Sciatic nerve (tissue), 2 donors: ENCODE measurements around the gene BLTP1. TPM values are rescaled to one million over a fixed set of nuclear protein-coding genes. Genes with fewer than 3 reads are reported as not detected.
A peak's percentile ranks its signal among the peaks of the same experiment; 100 is the strongest.
"Not testable (repeated sequence)": the region's sequence is repeated elsewhere in the genome, so short reads cannot be mapped to it uniquely, and the experiment has no call there.

Experiments
- ATAC-seq: fragments of 200-7000 bp; cut with Tn5 transposase; one replicate; pipeline ENCODE4 v1.9.1; 2020; ENCODE audit warnings: mild to moderate bottlenecking, moderate library complexity
- DNase-seq: peaks from one replicate; pipeline ENCODE4 v3.0.0-alpha.2; 2020; ENCODE audit warnings: low spot score
- intact Hi-C: fragments of 100-400 bp; cut with DNase I; formaldehyde crosslinking; loops from one replicate; pipeline ENCODE4 v1.14.2; 2022
- total RNA-seq: library from RNA; stranded (reverse); fragmentation: NEBNext Ultra II Directional; extraction: Animal tissue kit (Norgen Biotek cat#: 25700); gene quantifications from one replicate; pipeline ENCODE4 v1.2.1, GENCODE V29; 2021
- donor health status: DM: no; HTN: no; CAD: no.
- donor health status: DM: no; HTN: no; CAD: no.

The BLTP1 gene
- total RNA-seq = 134 TPM

GRCh38 chr4:122151982-122152710, at the start of gene BLTP1:
TSS of gene BLTP1 (plus strand) at chr4:122152331. CDS start at chr4:122170648, 18,317 bp downstream.
- ATAC-seq = peak; percentile 99
- intact Hi-C loops = no loop called here
- peak; percentile 95 for DNase-seq

- intact Hi-C loops = no loop called here
- DNase-seq (no peak), ATAC-seq (no peak)
Observed at GRCh38 chr4:122104184-122104583, 47.9 kb upstream of the BLTP1 start.

- ATAC-seq (no peak), DNase-seq (no peak)
- intact Hi-C loops = no loop called here
Observed at GRCh38 chr4:122107680-122108079, 44.5 kb upstream of the BLTP1 start.

- DNase-seq, ATAC-seq, intact Hi-C loops: not testable (repeated sequence)
Observed at GRCh38 chr4:122110304-122110703, 41.8 kb upstream of the BLTP1 start.

GRCh38 chr4:122117743-122118142, 34.4 kb upstream of the BLTP1 start:
- no peak for DNase-seq
- ATAC-seq = no peak
- intact Hi-C loops = no loop called here

- no peak for ATAC-seq
- intact Hi-C loops = no loop called here
- DNase-seq = no peak
Observed at GRCh38 chr4:122118243-122118642, 33.9 kb upstream of the BLTP1 start.

- DNase-seq = no peak
- intact Hi-C loops = no loop called here
- no peak for ATAC-seq
Observed at GRCh38 chr4:122119739-122120138, 32.4 kb upstream of the BLTP1 start.

- intact Hi-C loops = no loop called here
- DNase-seq (no peak), ATAC-seq (no peak)
Observed at GRCh38 chr4:122121593-122121992, 30.5 kb upstream of the BLTP1 start.

GRCh38 chr4:122122083-122122482, 30.0 kb upstream of the BLTP1 start:
- intact Hi-C loops = no loop called here
- ATAC-seq (no peak), DNase-seq (no peak)

- ATAC-seq (no peak), DNase-seq (no peak)
- intact Hi-C loops = no loop called here
Observed at GRCh38 chr4:122129061-122129460, 23.1 kb upstream of the BLTP1 start.

GRCh38 chr4:122131562-122132157, 20.5 kb upstream of the BLTP1 start:
- DNase-seq (no peak), ATAC-seq (no peak)
- intact Hi-C loops = no loop called here

- intact Hi-C loops = no loop called here
Observed at GRCh38 chr4:122132891-122133290, 19.2 kb upstream of the BLTP1 start.

GRCh38 chr4:122139139-122139538, 13.0 kb upstream of the BLTP1 start:
- ATAC-seq (no peak), DNase-seq (no peak)
- intact Hi-C loops = no loop called here

More at GRCh38 chr4:122132891-122133290, 19.2 kb upstream of the BLTP1 start:
- ATAC-seq (no peak), DNase-seq (no peak)

GRCh38 chr4:122140834-122141233, 11.3 kb upstream of the BLTP1 start:
- intact Hi-C loops = no loop called here
- DNase-seq (no peak), ATAC-seq (no peak)

GRCh38 chr4:122142687-122143086, 9.4 kb upstream of the BLTP1 start:
- DNase-seq (no peak), ATAC-seq (no peak)
- intact Hi-C loops = no loop called here

GRCh38 chr4:122146652-122147051, 5.5 kb upstream of the BLTP1 start:
- DNase-seq = no peak
- no peak for ATAC-seq
- intact Hi-C loops = no loop called here

- DNase-seq = no peak
- intact Hi-C loops = no loop called here
- peak; percentile 12 for ATAC-seq
Observed at GRCh38 chr4:122150931-122151330, 1.2 kb upstream of the BLTP1 start.

GRCh38 chr4:122152711-122153226, 638 bp downstream of the BLTP1 start:
- intact Hi-C loops = no loop called here
- ATAC-seq (peak; percentile 61), DNase-seq (peak; percentile 66)

GRCh38 chr4:122156819-122157218, 4.7 kb downstream of the BLTP1 start:
- no peak for ATAC-seq
- no peak for DNase-seq
- intact Hi-C loops = no loop called here

- ATAC-seq = no peak
- intact Hi-C loops = no loop called here
- no peak for DNase-seq
Observed at GRCh38 chr4:122163301-122163700, 11.2 kb downstream of the BLTP1 start.

GRCh38 chr4:122163767-122164166, 11.6 kb downstream of the BLTP1 start:
- no peak for DNase-seq
- intact Hi-C loops = no loop called here
- no peak for ATAC-seq
